ENCODE results near the gene TLX2. TPM values are rescaled to one million over a fixed set of nuclear protein-coding genes. Genes with fewer than 3 reads are reported as not detected.

Gene TLX2
- total RNA-seq, 1 experiment from 2014 or later: 2.5 TPM

DNA sequence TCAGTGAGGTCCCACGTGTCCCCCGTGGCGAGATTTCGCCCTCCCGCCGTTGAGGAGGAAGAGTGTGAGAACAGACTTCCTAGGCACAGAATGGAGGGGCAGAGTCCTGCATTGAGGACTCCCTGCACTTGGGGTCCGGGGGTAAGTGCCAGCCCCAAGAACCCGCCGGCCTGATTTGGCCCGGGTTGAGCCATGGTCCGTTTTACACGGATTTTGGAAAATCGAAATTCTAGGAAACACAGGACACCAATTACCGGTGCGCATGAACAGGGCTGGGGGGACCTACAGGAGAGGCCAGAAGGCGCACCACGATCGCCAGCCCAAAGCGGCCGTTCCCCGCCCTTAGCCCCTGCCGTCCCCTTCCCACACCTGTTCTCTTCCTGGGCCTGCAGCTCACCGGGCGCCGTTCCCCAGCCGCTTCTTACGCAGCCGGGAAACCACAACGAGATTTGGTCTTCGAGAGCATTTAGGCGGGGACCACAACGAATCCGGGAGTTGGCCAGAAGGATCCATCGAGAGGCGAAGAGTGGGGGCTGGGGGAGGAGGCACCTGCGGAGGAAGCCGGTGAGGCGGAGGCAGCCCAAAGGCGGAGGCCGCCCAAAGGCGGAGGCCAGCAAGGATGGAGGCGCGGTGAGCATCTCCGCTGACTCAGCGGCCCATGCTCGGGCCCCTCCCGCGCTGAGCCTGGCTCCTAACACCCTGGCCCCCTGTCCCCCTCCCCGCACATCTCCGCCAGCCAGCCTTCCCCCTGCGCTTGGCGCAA lies 464 bp upstream of the TLX2 start:
- H3K4me2 ChIP-seq (ENCODE audit: low read depth, low read length, poor library complexity, severe bottlenecking): peak overlapping the region; percentile 27
- H4K20me1 ChIP-seq (ENCODE audit: insufficient read depth, low read depth, low read length): no peaks in the 10 kb centered on the region
- H3K36me3 ChIP-seq (ENCODE audit: insufficient read depth, low read length): no peaks in the 10 kb centered on the region
- no peaks in the 10 kb centered on the region for H3K9me3 ChIP-seq (ENCODE audit: low read length)
- peaks cover 5% of the 10 kb centered on the region for H3K4me1 ChIP-seq (ENCODE audit: low read length)
- no peaks in the 10 kb centered on the region for H3K79me2 ChIP-seq (ENCODE audit: low read length)
- H3K9ac ChIP-seq (ENCODE audit: low read length): no peak overlapping the region
- no peaks in the 10 kb centered on the region for H3K27me3 ChIP-seq (ENCODE audit: low read length)
- H3K4me3 ChIP-seq (ENCODE audit: low read length): no peak overlapping the region
- H3K9me2 ChIP-seq (replicated peaks; ENCODE audit: insufficient read depth, low read length): no peaks in the 10 kb centered on the region
- no peak for DNase-seq
- no peak overlapping the region for H2AFZ ChIP-seq (ENCODE audit: low read length)
- no peak overlapping the region for H3K27ac ChIP-seq (ENCODE audit: low read length)

DNA sequence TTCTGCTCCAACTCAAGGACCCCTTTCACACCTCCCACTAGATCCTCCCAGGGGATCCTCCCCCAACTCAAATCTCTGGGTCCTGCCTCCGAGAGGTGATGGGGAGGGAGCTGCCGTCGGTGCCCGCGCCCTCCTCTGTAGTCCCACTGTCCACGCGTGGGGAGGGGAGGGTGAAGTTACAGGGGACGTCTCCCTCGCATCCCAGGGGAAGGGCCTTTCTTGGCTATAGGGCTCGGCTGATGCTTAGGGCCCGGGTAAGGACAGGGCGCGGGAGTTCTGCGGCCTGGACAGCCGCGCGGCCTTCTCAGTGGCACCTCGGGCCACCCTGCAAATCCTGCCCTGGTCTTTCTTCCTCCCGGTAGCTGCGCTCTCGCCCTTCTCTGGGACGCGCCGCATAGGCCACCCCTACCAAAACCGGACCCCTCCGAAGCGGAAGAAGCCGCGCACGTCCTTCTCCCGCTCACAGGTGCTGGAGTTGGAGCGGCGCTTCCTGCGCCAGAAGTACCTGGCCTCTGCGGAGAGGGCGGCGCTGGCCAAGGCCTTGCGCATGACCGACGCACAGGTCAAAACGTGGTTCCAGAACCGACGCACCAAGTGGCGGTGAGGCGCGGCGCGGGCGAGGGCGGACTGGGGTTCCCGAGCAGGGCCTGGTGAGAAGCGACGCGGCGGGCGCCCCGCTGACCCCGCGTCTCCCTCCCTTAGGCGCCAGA lies 1.2 kb downstream of the TLX2 start:
- Histone ChIP-seq H2AFZ (ENCODE audit: low read length) (no peak overlapping the region), H3K9me2 (replicated peaks; ENCODE audit: insufficient read depth, low read length) (no peaks in the 10 kb centered on the region), H3K4me1 (ENCODE audit: low read length) (peaks cover 5% of the 10 kb centered on the region), H3K9me3 (ENCODE audit: low read length) (no peaks in the 10 kb centered on the region), H3K27ac (ENCODE audit: low read length) (no peak overlapping the region), H3K27me3 (ENCODE audit: low read length) (no peaks in the 10 kb centered on the region), H3K9ac (ENCODE audit: low read length) (no peak overlapping the region), H4K20me1 (ENCODE audit: insufficient read depth, low read depth, low read length) (no peaks in the 10 kb centered on the region), H3K4me2 (ENCODE audit: low read depth, low read length, poor library complexity, severe bottlenecking) (no peak overlapping the region), H3K4me3 (ENCODE audit: low read length) (no peak overlapping the region), H3K79me2 (ENCODE audit: low read length) (no peaks in the 10 kb centered on the region), H3K36me3 (ENCODE audit: insufficient read depth, low read length) (no peaks in the 10 kb centered on the region)
- no peak for DNase-seq

DNA sequence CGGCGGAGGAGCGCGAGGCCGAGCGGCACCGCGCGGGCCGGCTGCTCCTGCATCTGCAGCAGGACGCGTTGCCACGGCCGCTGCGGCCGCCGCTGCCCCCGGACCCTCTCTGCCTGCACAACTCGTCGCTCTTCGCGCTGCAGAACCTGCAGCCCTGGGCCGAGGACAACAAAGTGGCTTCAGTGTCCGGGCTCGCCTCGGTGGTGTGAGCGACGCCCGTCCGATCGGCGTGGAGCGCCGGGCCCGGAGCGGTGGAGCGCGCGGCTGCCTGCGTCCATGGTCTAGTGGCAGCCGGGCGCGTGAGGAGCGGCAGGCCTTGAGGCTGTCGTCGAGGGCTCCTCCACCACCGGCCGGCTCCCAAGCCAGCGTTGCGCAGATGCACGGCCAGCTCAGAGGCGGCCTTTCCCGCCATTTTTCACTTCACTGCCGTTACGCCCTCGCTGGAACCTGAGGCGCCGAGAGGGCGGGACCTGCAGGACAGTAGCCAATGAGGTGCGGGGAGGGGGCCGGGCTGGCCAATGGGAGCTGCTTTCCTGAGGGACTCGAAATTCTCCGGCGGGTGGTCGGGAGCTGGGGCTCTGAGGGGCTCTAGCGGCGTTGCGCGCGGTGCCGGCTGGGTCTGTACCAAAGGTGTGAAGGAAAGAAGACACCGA lies 1.9 kb downstream of the TLX2 start:
- Histone ChIP-seq H3K4me2 (ENCODE audit: low read depth, low read length, poor library complexity, severe bottlenecking) (no peak overlapping the region), H3K9me2 (replicated peaks; ENCODE audit: insufficient read depth, low read length) (no peaks in the 10 kb centered on the region), H2AFZ (ENCODE audit: low read length) (no peak overlapping the region), H3K9ac (ENCODE audit: low read length) (no peak overlapping the region), H3K4me1 (ENCODE audit: low read length) (peaks cover 5% of the 10 kb centered on the region), H3K79me2 (ENCODE audit: low read length) (no peaks in the 10 kb centered on the region), H3K4me3 (ENCODE audit: low read length) (no peak overlapping the region), H3K36me3 (ENCODE audit: insufficient read depth, low read length) (no peaks in the 10 kb centered on the region), H3K27me3 (ENCODE audit: low read length) (no peaks in the 10 kb centered on the region), H4K20me1 (ENCODE audit: insufficient read depth, low read depth, low read length) (no peaks in the 10 kb centered on the region), H3K27ac (ENCODE audit: low read length) (no peak overlapping the region), H3K9me3 (ENCODE audit: low read length) (no peaks in the 10 kb centered on the region)
- no peak for DNase-seq

DNA sequence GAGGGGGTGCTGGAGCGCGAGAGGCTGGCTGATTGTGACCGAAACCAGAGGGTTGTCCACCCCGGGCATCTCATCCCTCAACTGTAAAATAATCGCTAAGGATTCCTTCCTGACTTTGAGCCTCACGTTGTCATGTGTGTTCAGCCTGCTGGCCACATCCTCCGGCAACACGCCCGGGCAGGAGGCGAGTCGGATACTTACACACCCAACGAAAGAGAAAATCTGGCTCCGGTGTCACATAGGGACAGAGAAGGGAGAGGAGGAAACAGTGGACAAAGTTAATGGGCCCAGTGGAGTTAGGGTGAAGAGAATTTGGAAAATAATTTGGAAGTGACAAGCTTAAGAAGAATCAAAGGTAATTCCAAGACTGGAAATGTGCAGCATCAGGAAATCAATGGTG lies 2.4 kb downstream of the TLX2 start:
- Histone ChIP-seq H3K36me3 (ENCODE audit: insufficient read depth, low read length) (no peaks in the 10 kb centered on the region), H2AFZ (ENCODE audit: low read length) (no peak overlapping the region), H3K9me3 (ENCODE audit: low read length) (no peaks in the 10 kb centered on the region), H3K9me2 (replicated peaks; ENCODE audit: insufficient read depth, low read length) (no peaks in the 10 kb centered on the region), H3K4me3 (ENCODE audit: low read length) (no peak overlapping the region), H3K79me2 (ENCODE audit: low read length) (no peaks in the 10 kb centered on the region), H3K4me2 (ENCODE audit: low read depth, low read length, poor library complexity, severe bottlenecking) (no peak overlapping the region), H3K27ac (ENCODE audit: low read length) (no peak overlapping the region), H4K20me1 (ENCODE audit: insufficient read depth, low read depth, low read length) (no peaks in the 10 kb centered on the region), H3K9ac (ENCODE audit: low read length) (no peak overlapping the region), H3K4me1 (ENCODE audit: low read length) (peaks cover 5% of the 10 kb centered on the region), H3K27me3 (ENCODE audit: low read length) (no peaks in the 10 kb centered on the region)
- DNase-seq: no peak

DNA sequence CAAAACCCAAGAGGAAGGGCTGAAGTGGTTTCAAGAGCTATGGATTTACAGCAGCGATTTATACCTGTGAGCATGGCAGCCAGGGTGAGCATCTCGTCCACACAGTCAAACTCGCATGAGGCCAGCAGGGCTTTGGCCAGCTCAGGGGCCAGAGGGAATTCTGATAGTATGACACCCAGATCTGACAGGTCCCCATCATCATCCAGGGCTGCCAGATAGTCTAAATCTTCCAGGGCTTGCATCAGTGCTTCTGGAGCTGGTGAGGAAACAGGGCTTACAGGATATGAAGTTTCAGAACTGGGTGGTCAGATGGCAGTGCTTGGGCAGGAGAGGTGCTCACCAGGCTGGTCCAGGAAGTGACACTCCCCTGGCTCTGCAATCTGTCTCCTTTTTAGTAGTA lies 8.3 kb downstream of the TLX2 start:
- Histone ChIP-seq H3K4me1 (ENCODE audit: low read length) (peaks cover 12% of the 10 kb centered on the region), H3K79me2 (ENCODE audit: low read length) (peaks cover under 1% of the 10 kb centered on the region; the same call in 1 of the 2 replicates), H3K9ac (ENCODE audit: low read length) (no peak overlapping the region), H2AFZ (ENCODE audit: low read length) (no peak overlapping the region), H3K4me2 (ENCODE audit: low read depth, low read length, poor library complexity, severe bottlenecking) (no peak overlapping the region), H3K27me3 (ENCODE audit: low read length) (no peaks in the 10 kb centered on the region), H3K36me3 (ENCODE audit: insufficient read depth, low read length) (peaks cover 23% of the 10 kb centered on the region), H3K27ac (ENCODE audit: low read length) (no peak overlapping the region), H3K4me3 (ENCODE audit: low read length) (no peak overlapping the region), H3K9me3 (ENCODE audit: low read length) (no peaks in the 10 kb centered on the region), H3K9me2 (replicated peaks; ENCODE audit: insufficient read depth, low read length) (no peaks in the 10 kb centered on the region), H4K20me1 (ENCODE audit: insufficient read depth, low read depth, low read length) (peaks cover under 1% of the 10 kb centered on the region; the same call in 1 of the 2 replicates)
- no peak for DNase-seq

DNA sequence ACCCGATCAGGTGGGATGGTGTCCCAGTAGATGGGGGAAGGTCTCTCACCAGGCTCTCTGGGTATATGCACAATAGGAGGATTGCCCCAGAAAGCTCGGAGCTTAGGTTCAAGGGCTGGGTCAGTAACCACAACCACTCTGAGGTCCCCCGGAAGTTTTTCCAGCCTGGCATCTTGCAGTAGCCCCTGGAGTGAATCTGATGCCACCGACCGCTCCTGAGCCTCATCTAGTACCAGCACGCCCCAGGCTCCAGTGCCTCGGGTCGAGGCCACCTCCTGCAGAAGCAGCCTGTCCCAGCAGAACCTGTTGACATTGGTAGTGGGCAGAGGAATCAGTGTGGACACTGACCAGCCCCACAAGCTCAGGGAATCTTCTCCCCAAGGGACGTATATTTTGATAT lies 9.8 kb downstream of the TLX2 start:
- H3K4me3 ChIP-seq (ENCODE audit: low read length): no peak overlapping the region
- H4K20me1 ChIP-seq (ENCODE audit: insufficient read depth, low read depth, low read length): peaks cover 13% of the 10 kb centered on the region; the same call in 1 of the 2 replicates
- no peak overlapping the region for H2AFZ ChIP-seq (ENCODE audit: low read length)
- H3K36me3 ChIP-seq (ENCODE audit: insufficient read depth, low read length): peaks cover 31% of the 10 kb centered on the region
- no peak overlapping the region for H3K4me2 ChIP-seq (ENCODE audit: low read depth, low read length, poor library complexity, severe bottlenecking)
- H3K9ac ChIP-seq (ENCODE audit: low read length): no peak overlapping the region
- H3K79me2 ChIP-seq (ENCODE audit: low read length): peaks cover 15% of the 10 kb centered on the region
- no peak for DNase-seq
- H3K9me3 ChIP-seq (ENCODE audit: low read length): no peaks in the 10 kb centered on the region
- peaks cover 24% of the 10 kb centered on the region for H3K4me1 ChIP-seq (ENCODE audit: low read length)
- H3K9me2 ChIP-seq (replicated peaks; ENCODE audit: insufficient read depth, low read length): no peaks in the 10 kb centered on the region
- H3K27me3 ChIP-seq (ENCODE audit: low read length): no peaks in the 10 kb centered on the region
- no peak overlapping the region for H3K27ac ChIP-seq (ENCODE audit: low read length)

DNA sequence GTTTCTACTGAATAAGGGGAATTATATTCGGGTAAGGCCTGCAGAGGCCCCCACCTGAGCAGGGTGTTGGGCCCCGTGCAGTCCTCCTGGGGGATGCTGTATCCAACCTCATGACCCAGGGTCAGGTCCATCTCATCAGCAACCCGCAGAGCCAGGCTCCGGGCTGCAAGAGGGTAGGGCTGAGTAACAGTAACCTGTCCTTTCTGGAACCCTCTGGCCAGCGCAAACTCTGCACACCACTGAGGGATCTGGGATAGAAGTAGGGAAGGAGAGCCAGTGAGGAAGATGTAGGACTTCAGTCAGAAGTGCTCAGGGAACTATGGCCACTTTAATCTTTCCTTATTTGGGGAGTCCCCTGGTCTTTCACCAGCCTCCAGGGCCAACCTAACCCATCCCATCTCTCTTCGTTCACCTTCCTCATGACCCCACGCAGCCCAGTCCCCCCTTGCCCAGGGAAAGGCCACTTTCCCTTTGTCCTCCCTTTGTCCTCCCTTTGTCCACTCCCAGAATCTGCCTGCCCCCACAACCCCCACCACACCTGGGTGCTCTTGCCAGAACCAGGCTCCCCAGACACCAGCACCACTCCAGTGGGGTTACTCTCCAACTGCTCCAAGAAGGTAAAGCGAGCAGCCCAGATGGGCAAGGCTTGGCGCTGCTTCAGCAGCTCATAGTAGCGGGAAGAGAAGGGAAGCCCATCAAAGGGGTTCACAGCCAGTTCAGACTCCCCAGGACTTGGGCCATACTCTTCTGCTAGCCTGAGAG lies 10.9 kb downstream of the TLX2 start:
- H3K27ac ChIP-seq (ENCODE audit: low read length): no peak overlapping the region
- DNase-seq: no peak
- peaks cover 24% of the 10 kb centered on the region for H3K4me1 ChIP-seq (ENCODE audit: low read length)
- peaks cover 13% of the 10 kb centered on the region; the same call in 1 of the 2 replicates for H4K20me1 ChIP-seq (ENCODE audit: insufficient read depth, low read depth, low read length)
- no peak overlapping the region for H3K9ac ChIP-seq (ENCODE audit: low read length)
- no peak overlapping the region for H2AFZ ChIP-seq (ENCODE audit: low read length)
- no peak overlapping the region for H3K4me3 ChIP-seq (ENCODE audit: low read length)
- no peaks in the 10 kb centered on the region for H3K9me3 ChIP-seq (ENCODE audit: low read length)
- no peaks in the 10 kb centered on the region for H3K9me2 ChIP-seq (replicated peaks; ENCODE audit: insufficient read depth, low read length)
- H3K79me2 ChIP-seq (ENCODE audit: low read length): peaks cover 23% of the 10 kb centered on the region
- no peaks in the 10 kb centered on the region for H3K27me3 ChIP-seq (ENCODE audit: low read length)
- peaks cover 31% of the 10 kb centered on the region for H3K36me3 ChIP-seq (ENCODE audit: insufficient read depth, low read length)
- no peak overlapping the region for H3K4me2 ChIP-seq (ENCODE audit: low read depth, low read length, poor library complexity, severe bottlenecking)
